HG02870 (cell line): ENCODE measurements around the gene FBN3.
"Not testable (repeated sequence)": the region's sequence is repeated elsewhere in the genome, so short reads cannot be mapped to it uniquely, and the experiment has no call there.

Experiments used
- ATAC-seq: cut with Tn5 transposase; IDR thresholded peaks from one replicate; pipeline ENCODE4 v1.9.1; 2021; ENCODE audit warnings: mild to moderate bottlenecking, moderate library complexity; ENCODE audit not compliant: unreplicated experiment

FBN3 gene

GRCh38 chr19:8149261-8150094, at the start of gene FBN3:
Gene FBN3, minus strand, starts transcription at chr19:8149592. Its CDS starts 2,112 bp downstream, at chr19:8147480.
- no peak for ATAC-seq

GRCh38 chr19:8196271-8196927, 47.0 kb upstream of the FBN3 start:
- no peak for ATAC-seq

GRCh38 chr19:8194528-8195267, 45.3 kb upstream of the FBN3 start:
- ATAC-seq = no peak

GRCh38 chr19:8192221-8192820, 42.9 kb upstream of the FBN3 start:
- no peak for ATAC-seq

- no peak for ATAC-seq
These were observed 36.1 kb upstream of the FBN3 start for GRCh38 chr19:8185343-8186068.

GRCh38 chr19:8184274-8184673, 34.9 kb upstream of the FBN3 start:
- ATAC-seq = no peak

- no peak for ATAC-seq
These were observed 30.6 kb upstream of the FBN3 start for GRCh38 chr19:8180018-8180417.

- ATAC-seq = no peak
These were observed 25.3 kb upstream of the FBN3 start for GRCh38 chr19:8174706-8175105.

GRCh38 chr19:8168537-8168936, 19.1 kb upstream of the FBN3 start:
- no peak for ATAC-seq

- ATAC-seq = no peak
These were observed 18.6 kb upstream of the FBN3 start for GRCh38 chr19:8167985-8168384.

- ATAC-seq = no peak
These were observed 14.4 kb upstream of the FBN3 start for GRCh38 chr19:8163759-8164158.

GRCh38 chr19:8161135-8161646, 11.8 kb upstream of the FBN3 start:
- ATAC-seq = no peak

- not testable (repeated sequence) for ATAC-seq
These were observed 9.9 kb upstream of the FBN3 start for GRCh38 chr19:8159322-8159721.

GRCh38 chr19:8158411-8159074, 9.2 kb upstream of the FBN3 start:
- ATAC-seq = no peak

- ATAC-seq = no peak
These were observed 5.9 kb upstream of the FBN3 start for GRCh38 chr19:8155318-8155717.

- ATAC-seq = not testable (repeated sequence)
These were observed 4.6 kb upstream of the FBN3 start for GRCh38 chr19:8154014-8154413.

- ATAC-seq = no peak
These were observed 2.3 kb upstream of the FBN3 start for GRCh38 chr19:8151767-8152035.

GRCh38 chr19:8150998-8151766, 1.8 kb upstream of the FBN3 start:
- no peak for ATAC-seq

- ATAC-seq = no peak
These were observed 930 bp upstream of the FBN3 start for GRCh38 chr19:8150178-8150865.
